IPS DF 4.7 (cell line): ENCODE data around the gene PKM.
"Not testable (repeated sequence)": the region's sequence is repeated elsewhere in the genome, so short reads cannot be mapped to it uniquely, and the experiment has no call there.

Experiments used
- DNase-seq: peaks from one replicate; pipeline ENCODE4 v3.0.0-alpha.2; 2013; ENCODE audit warnings: low spot score; ENCODE audit errors: extremely low read depth

The PKM gene

GRCh38 chr15:72231066-72231832, at the start of gene PKM:
Gene PKM, minus strand, starts transcription at chr15:72231190. Its CDS starts 12,093 bp downstream, at chr15:72219097.
- peak; percentile 99 for DNase-seq

GRCh38 chr15:72280751-72281150, 49.8 kb upstream of the PKM start:
- no peak for DNase-seq

GRCh38 chr15:72278737-72279136, 47.7 kb upstream of the PKM start:
- DNase-seq = no peak

GRCh38 chr15:72276326-72276700, 45.3 kb upstream of the PKM start:
- DNase-seq = no peak

GRCh38 chr15:72275635-72276325, 44.8 kb upstream of the PKM start:
- DNase-seq = not testable (repeated sequence)

- no peak for DNase-seq
These were observed 42.0 kb upstream of the PKM start for GRCh38 chr15:72272997-72273352.

- DNase-seq = peak; percentile 87
These were observed 41.4 kb upstream of the PKM start, which contains the start of gene PARP6 for GRCh38 chr15:72272213-72272996. Gene PARP6, minus strand, starts transcription at chr15:72272554. Its CDS starts 5,077 bp downstream, at chr15:72267477.

GRCh38 chr15:72271895-72272212, 40.9 kb upstream of the PKM start:
- no peak for DNase-seq

GRCh38 chr15:72271221-72271620, 40.2 kb upstream of the PKM start:
- no peak for DNase-seq

- DNase-seq = no peak
These were observed 38.7 kb upstream of the PKM start for GRCh38 chr15:72269739-72270138.

- no peak for DNase-seq
These were observed 34.0 kb upstream of the PKM start for GRCh38 chr15:72265031-72265430.

- DNase-seq = no peak
These were observed 21.8 kb upstream of the PKM start for GRCh38 chr15:72252663-72253299.

- DNase-seq = no peak
These were observed 18.3 kb upstream of the PKM start for GRCh38 chr15:72249142-72249810.

- DNase-seq = no peak
These were observed 17.5 kb upstream of the PKM start for GRCh38 chr15:72248514-72248913.

GRCh38 chr15:72242775-72243370, 11.9 kb upstream of the PKM start:
- no peak for DNase-seq

- no peak for DNase-seq
These were observed 8.7 kb upstream of the PKM start for GRCh38 chr15:72239652-72240051.

- no peak for DNase-seq
These were observed 7.6 kb upstream of the PKM start for GRCh38 chr15:72238586-72238985.

GRCh38 chr15:72237853-72238224, 6.8 kb upstream of the PKM start:
- no peak for DNase-seq

GRCh38 chr15:72237029-72237852, 6.3 kb upstream of the PKM start:
- no peak for DNase-seq

GRCh38 chr15:72236381-72237003, 5.5 kb upstream of the PKM start:
- DNase-seq = no peak
